Neuronal stem cell (in vitro differentiated cells): ENCODE results near the gene ATG101.

Source experiments
- DNase-seq: peaks from one replicate; pipeline ENCODE4 v3.0.0-alpha.2; 2013; ENCODE audit warnings: low spot score
- H2AFZ ChIP-seq: one replicate; pipeline ENCODE4 v1.6.1; 2013; ENCODE audit warnings: mild to moderate bottlenecking, low read length, inconsistent platforms
- H2AK5ac ChIP-seq: 2 replicates; pipeline ENCODE4 v1.6.1; 2013; ENCODE audit warnings: low read depth, mild to moderate bottlenecking, inconsistent platforms, low read length, moderate library complexity, mixed read lengths
- H2BK120ac ChIP-seq: 2 replicates; pipeline ENCODE4 v1.6.1; 2013; ENCODE audit warnings: low read depth, mild to moderate bottlenecking, inconsistent platforms, low read length, moderate library complexity, mixed read lengths
- H2BK12ac ChIP-seq: one replicate; pipeline ENCODE4 v1.6.1; 2013; ENCODE audit warnings: low read length, inconsistent platforms
- H2BK15ac ChIP-seq: 2 replicates; pipeline ENCODE4 v1.6.1; 2013; ENCODE audit warnings: mild to moderate bottlenecking, low read length, inconsistent platforms, mixed read lengths
- H2BK5ac ChIP-seq: one replicate; pipeline ENCODE4 v1.6.1; 2013; ENCODE audit warnings: inconsistent platforms, mild to moderate bottlenecking, low read length, moderate library complexity
- H3K14ac ChIP-seq: one replicate; pipeline ENCODE4 v1.6.1; 2013; ENCODE audit warnings: low read length, inconsistent platforms
- H3K18ac ChIP-seq: 2 replicates; pipeline ENCODE4 v1.6.1; 2013; ENCODE audit warnings: low read length, inconsistent platforms
- H3K23ac ChIP-seq: 2 replicates; pipeline ENCODE4 v1.6.1; 2013; ENCODE audit warnings: low read depth, mild to moderate bottlenecking, mixed read lengths, low read length, inconsistent platforms; ENCODE audit not compliant: poor library complexity
- H3K27ac ChIP-seq: replicated peaks from 3 replicates; pipeline ENCODE4 v1.5.1; 2013; ENCODE audit warnings: low read length, inconsistent platforms
- H3K27me3 ChIP-seq, 3 experiments: 2 replicates each; pipeline ENCODE4 v1.6.1; 2013; ENCODE audit warnings: low read length in 3 of 3, mild to moderate bottlenecking in 2 of 3, inconsistent platforms in 1 of 3, low read depth in 1 of 3, mixed read lengths in 1 of 3, moderate library complexity in 1 of 3; ENCODE audit not compliant: control insufficient read depth in 3 of 3, insufficient read depth in 3 of 3
- H3K36me3 ChIP-seq, 2 donors: replicated peaks in 1 of 2; 2 replicates each; pipeline ENCODE4 v1.6.1; 2013; ENCODE audit warnings: low read length in 2 of 2; ENCODE audit not compliant: control insufficient read depth in 2 of 2, insufficient read depth in 2 of 2
- H3K4ac ChIP-seq: 2 replicates; pipeline ENCODE4 v1.6.1; 2013; ENCODE audit warnings: inconsistent platforms, mild to moderate bottlenecking, low read length, moderate library complexity
- H3K4me1 ChIP-seq, 2 donors: 1 replicate in 1 of 2; 2 replicates in 1 of 2; pipeline ENCODE4 v1.6.1; 2013; ENCODE audit warnings: low read length in 2 of 2, low read depth in 1 of 2; ENCODE audit not compliant: control insufficient read depth in 2 of 2, insufficient read depth in 1 of 2
- H3K4me2 ChIP-seq: one replicate; pipeline ENCODE4 v1.6.1; 2013; ENCODE audit warnings: mild to moderate bottlenecking, low read length, inconsistent platforms; ENCODE audit not compliant: insufficient read depth, poor library complexity, severe bottlenecking
- H3K4me3 ChIP-seq, 2 donors: 2 replicates each; pipeline ENCODE4 v1.5.1; 2013; ENCODE audit warnings: low read length in 2 of 2, mild to moderate bottlenecking in 2 of 2, inconsistent platforms in 1 of 2, moderate library complexity in 1 of 2
- H3K79me1 ChIP-seq: one replicate; pipeline ENCODE4 v1.6.1; 2013; ENCODE audit warnings: low read depth, mild to moderate bottlenecking, inconsistent platforms, low read length, moderate library complexity
- H3K9ac ChIP-seq: one replicate; pipeline ENCODE4 v1.6.1; 2013; ENCODE audit warnings: mild to moderate bottlenecking, low read depth, low read length, inconsistent platforms; ENCODE audit not compliant: poor library complexity
- H3K9me3 ChIP-seq, 2 donors: replicated peaks in 1 of 2; 2 replicates each; pipeline versions ENCODE3 to v1.6.1; 2013; ENCODE audit warnings: low read length in 2 of 2, mild to moderate bottlenecking in 2 of 2, inconsistent platforms in 1 of 2, low read depth in 1 of 2, mixed read lengths in 1 of 2, moderate library complexity in 1 of 2; ENCODE audit not compliant: control insufficient read depth in 2 of 2, insufficient read depth in 1 of 2
- H4K8ac ChIP-seq: one replicate; pipeline ENCODE4 v1.6.1; 2013; ENCODE audit warnings: low read depth, mild to moderate bottlenecking, inconsistent platforms, low read length, moderate library complexity
- H4K91ac ChIP-seq: one replicate; pipeline ENCODE4 v1.6.1; 2013; ENCODE audit warnings: low read length, low read depth, mild to moderate bottlenecking, inconsistent platforms; ENCODE audit not compliant: poor library complexity
- WGBS, 2 donors: extraction: QIAGEN DNeasy Blood & Tissue Kit; methylation state at CpG; one replicate each; pipeline ENCODE4 v1.1.7; 2013; ENCODE audit warnings: missing lambda C conversion rate in 2 of 2, mixed read lengths in 1 of 2; ENCODE audit not compliant: insufficient read length in 2 of 2, insufficient replicate concordance in 1 of 2; ENCODE audit errors: extremely low coverage in 2 of 2; 5-methylcytosine and 5-hydroxymethylcytosine counted together

The ATG101 gene

DNA sequence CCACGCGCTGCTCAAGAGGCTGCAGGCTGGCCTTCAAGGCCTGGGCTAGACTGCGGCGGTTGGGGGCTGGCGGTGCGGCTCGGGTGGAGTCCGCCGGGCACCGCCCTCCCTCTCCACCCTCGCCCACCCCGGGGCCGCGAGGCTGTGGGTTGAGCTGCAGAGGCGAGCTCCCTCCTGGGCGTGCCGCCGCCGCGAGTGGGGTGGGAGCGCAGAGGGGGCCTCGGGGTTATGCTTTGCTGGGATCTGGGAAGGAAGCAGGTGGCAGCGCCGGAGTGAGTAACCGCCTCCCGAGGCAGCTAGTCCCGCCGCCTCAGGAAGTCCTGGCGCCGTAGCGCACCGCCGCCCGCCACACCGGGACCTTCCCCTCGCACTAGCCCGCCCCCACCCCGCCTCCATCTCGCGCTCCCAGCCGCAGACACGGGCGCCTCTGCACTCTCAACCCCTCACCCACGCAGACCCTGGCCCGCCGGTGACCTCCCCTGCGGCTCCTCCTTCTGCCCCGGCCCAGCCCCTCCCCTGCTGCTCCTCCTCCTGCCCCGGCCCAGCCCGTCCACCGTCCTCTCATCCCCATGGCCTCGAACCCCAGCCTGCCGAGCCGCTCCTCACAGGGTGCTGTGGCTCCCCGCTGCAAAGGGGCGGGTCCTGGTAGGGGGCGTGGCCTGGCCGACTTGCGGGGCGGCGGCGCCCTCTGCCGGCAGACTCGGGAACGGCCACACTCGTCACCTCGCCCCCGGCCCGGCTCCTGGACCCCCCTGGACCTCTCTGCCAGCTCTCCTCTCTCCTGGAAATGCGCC is 46.4 kb upstream of the ATG101 start:
- Histone ChIP-seq H2AFZ (peak overlapping the region; percentile 97), H3K27ac (no peak overlapping the region), H3K23ac (peak overlapping the region; percentile 94), H3K14ac (no peak overlapping the region), H3K18ac (peak overlapping the region; percentile 90), H3K79me1 (no peaks in the 10 kb centered on the region), H4K8ac (no peak overlapping the region), H3K9me3 (no peaks in the 10 kb centered on the region), H2BK15ac (peak overlapping the region; percentile 70), H3K4me3 (peak overlapping the region; percentile 53 to 79), H2BK12ac (no peak overlapping the region), H4K91ac (no peak overlapping the region), H3K36me3 (no peaks in the 10 kb centered on the region), H3K27me3 (peaks cover 0 to 23% (median 17%) of the 10 kb centered on the region in 3 experiments), H3K9ac (peak overlapping the region; percentile 92), H2BK120ac (no peak overlapping the region), H3K4ac (no peak overlapping the region), H2BK5ac (no peak overlapping the region), H2AK5ac (no peak overlapping the region), H3K4me1 (peaks cover 21 to 22% of the 10 kb centered on the region in 2 donors), H3K4me2 (peak overlapping the region; percentile 100)
- peak; percentile 80 for DNase-seq
- WGBS, 2 donors: no CpG with 5 or more reads among the region's 70 CpGs

DNA sequence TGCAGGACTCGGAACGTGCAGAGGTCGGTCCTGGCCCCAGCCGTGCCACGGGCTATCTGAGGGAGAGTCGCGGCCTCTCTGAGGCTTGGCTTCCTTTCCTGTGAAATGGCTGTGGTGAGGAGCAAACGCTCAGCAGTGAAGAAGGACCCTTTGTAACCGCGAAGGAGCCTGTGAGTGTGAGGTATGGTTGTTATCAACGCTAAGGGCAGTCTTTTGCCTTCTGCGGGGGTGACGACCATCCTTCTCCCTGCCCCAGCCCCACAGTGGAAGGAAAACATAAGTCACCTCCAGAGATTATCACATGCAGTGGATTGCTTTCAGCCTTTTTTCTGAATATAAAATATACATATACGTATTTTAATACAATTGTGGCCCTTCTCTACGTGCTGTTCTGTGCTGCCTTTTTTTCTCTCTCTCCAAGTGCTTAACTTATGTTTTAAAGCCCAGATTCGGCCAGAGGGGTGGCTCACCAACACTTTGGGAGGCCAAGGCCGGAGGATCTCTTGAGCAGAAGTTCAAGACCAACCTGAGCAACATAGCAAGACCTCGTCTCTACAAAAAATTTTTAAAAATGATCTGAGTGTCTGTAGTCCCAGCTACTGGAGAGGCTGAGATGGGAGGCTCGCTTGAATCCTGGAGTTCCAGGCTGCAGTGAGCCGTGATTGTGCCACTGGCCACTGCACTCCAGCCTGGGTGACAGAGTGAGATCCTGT is 45.6 kb upstream of the ATG101 start:
- no peak overlapping the region for H2BK5ac ChIP-seq
- no peak overlapping the region for H2BK12ac ChIP-seq
- peak overlapping the region; percentile 100 for H3K4me2 ChIP-seq
- no peak overlapping the region for H3K23ac ChIP-seq
- H4K91ac ChIP-seq: no peak overlapping the region
- no peaks in the 10 kb centered on the region for H3K36me3 ChIP-seq
- peak overlapping the region; percentile 5 for H3K18ac ChIP-seq
- peak overlapping the region; percentile 22 for H3K9ac ChIP-seq
- H2BK120ac ChIP-seq: no peak overlapping the region
- DNase-seq: no peak
- no peak overlapping the region for H3K14ac ChIP-seq
- H3K27me3 ChIP-seq: peaks cover 0 to 23% (median 17%) of the 10 kb centered on the region in 3 experiments
- peak overlapping the region; percentile 47 to 53 for H3K4me3 ChIP-seq
- peaks cover 21 to 24% of the 10 kb centered on the region in 2 donors for H3K4me1 ChIP-seq
- no peak overlapping the region for H2AK5ac ChIP-seq
- H2BK15ac ChIP-seq: no peak overlapping the region
- H3K4ac ChIP-seq: no peak overlapping the region
- no peak overlapping the region for H4K8ac ChIP-seq
- H3K27ac ChIP-seq: no peak overlapping the region
- no peaks in the 10 kb centered on the region for H3K79me1 ChIP-seq
- peak overlapping the region; percentile 97 for H2AFZ ChIP-seq
- H3K9me3 ChIP-seq: no peaks in the 10 kb centered on the region
- WGBS, 2 donors: no CpG with 5 or more reads among the region's 20 CpGs

DNA sequence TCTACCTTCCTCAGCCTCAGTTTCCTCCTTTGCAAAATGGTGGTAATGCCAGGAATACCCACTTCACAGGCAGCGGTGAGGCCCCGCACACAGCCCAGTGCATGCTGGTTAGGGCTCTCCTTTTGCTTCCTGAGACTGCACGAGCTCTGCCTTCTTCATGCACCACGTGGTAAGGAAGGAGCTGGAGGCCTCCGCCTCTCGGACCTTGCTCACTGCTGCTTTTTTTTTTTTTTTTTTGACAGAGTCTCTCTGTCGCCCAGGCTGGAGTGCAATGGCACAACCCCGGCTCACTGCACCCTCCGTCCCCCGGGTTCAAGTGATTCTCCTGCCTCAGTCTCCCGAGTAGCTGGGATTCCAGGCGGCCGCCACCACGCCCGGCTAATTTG is 44.9 kb upstream of the ATG101 start:
- Histone ChIP-seq H2BK15ac (no peak overlapping the region), H3K36me3 (no peaks in the 10 kb centered on the region), H3K23ac (no peak overlapping the region), H3K4me1 (peaks cover 22 to 26% of the 10 kb centered on the region in 2 donors), H4K8ac (no peak overlapping the region), H3K27ac (no peak overlapping the region), H3K79me1 (no peaks in the 10 kb centered on the region), H3K9me3 (no peaks in the 10 kb centered on the region), H4K91ac (no peak overlapping the region), H2BK120ac (no peak overlapping the region), H3K14ac (no peak overlapping the region), H2AFZ (peak overlapping the region; percentile 94), H3K27me3 (peaks cover 0 to 23% (median 17%) of the 10 kb centered on the region in 3 experiments), H2BK12ac (no peak overlapping the region), H3K4me2 (no peak overlapping the region), H2BK5ac (no peak overlapping the region), H2AK5ac (no peak overlapping the region), H3K4me3 (no peak overlapping the region), H3K9ac (no peak overlapping the region), H3K4ac (no peak overlapping the region), H3K18ac (no peak overlapping the region)
- no peak for DNase-seq
- WGBS, 2 donors: no CpG with 5 or more reads among the region's 15 CpGs

DNA sequence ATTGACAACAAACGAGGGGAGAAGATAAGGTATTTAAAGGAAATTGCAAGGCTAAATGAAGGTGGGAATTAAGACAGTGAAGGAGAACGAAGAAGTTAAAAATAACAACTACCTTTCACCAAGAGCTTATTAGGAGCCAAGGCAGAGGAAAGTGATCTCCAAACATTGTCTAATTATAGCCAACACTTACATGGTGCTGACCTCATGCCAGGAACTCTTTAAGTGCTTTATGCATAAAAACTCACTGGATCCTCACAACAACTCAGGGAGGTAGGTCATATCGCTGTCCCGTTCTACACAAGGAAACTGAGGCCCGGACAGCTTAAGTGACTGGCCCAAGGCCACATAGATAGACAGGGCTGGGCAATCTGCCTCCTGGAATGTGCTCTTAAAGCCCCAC is 43.5 kb upstream of the ATG101 start:
- no peak overlapping the region for H3K27ac ChIP-seq
- no peaks in the 10 kb centered on the region for H3K79me1 ChIP-seq
- H3K9ac ChIP-seq: no peak overlapping the region
- H2AFZ ChIP-seq: peak overlapping the region; percentile 94
- no peak overlapping the region for H2BK12ac ChIP-seq
- H2BK15ac ChIP-seq: peak overlapping the region; percentile 49
- peak overlapping the region; percentile 14 for H2BK5ac ChIP-seq
- no CpG with 5 or more reads among the region's 5 CpGs for WGBS, 2 donors
- peaks cover 0 to 23% (median 17%) of the 10 kb centered on the region in 3 experiments for H3K27me3 ChIP-seq
- H2AK5ac ChIP-seq: peak overlapping the region; percentile 31
- DNase-seq: no peak
- H3K14ac ChIP-seq: no peak overlapping the region
- no peak overlapping the region for H3K4ac ChIP-seq
- H3K4me1 ChIP-seq: peaks cover 23 to 24% of the 10 kb centered on the region in 2 donors
- no peak overlapping the region for H2BK120ac ChIP-seq
- no peak overlapping the region for H3K4me3 ChIP-seq
- no peak overlapping the region for H4K91ac ChIP-seq
- H3K9me3 ChIP-seq: no peaks in the 10 kb centered on the region
- no peak overlapping the region for H4K8ac ChIP-seq
- no peak overlapping the region for H3K18ac ChIP-seq
- no peak overlapping the region for H3K23ac ChIP-seq
- H3K4me2 ChIP-seq: no peak overlapping the region
- H3K36me3 ChIP-seq: no peaks in the 10 kb centered on the region
